K562 (cell line): ENCODE results near the gene POLR2B.
"Not testable (repeated sequence)": the region's sequence is repeated elsewhere in the genome, so short reads cannot be mapped to it uniquely, and the experiment has no call there.

Experiments
- KDM5B ChIP-seq: fragments of 200-600 bp; sonication (generic); IDR thresholded peaks from 2 replicates; pipeline ENCODE4 v1.6.1; 2012; ENCODE audit warnings: low read depth, mild to moderate bottlenecking, moderate library complexity, low read length, control low read depth, inconsistent platforms; ENCODE audit not compliant: insufficient replicate concordance
- MYC ChIP-seq, 2 experiments: fragments of 250-450 bp in 1 of 2; sonication (Bioruptor Pico) in 1 of 2; IDR thresholded peaks; 2 replicates each; pipeline versions ENCODE4 v1.5.1 to v1.6.1; 2012 to 2021; ENCODE audit warnings: low read depth in 2 of 2, borderline replicate concordance in 1 of 2, improper control_type of control experiment in 1 of 2, low read length in 1 of 2, mild to moderate bottlenecking in 1 of 2, moderate library complexity in 1 of 2
- POLR2AphosphoS5 ChIP-seq: IDR thresholded peaks from 2 replicates; pipeline ENCODE4 v1.6.1; 2011; ENCODE audit warnings: mild to moderate bottlenecking, low read depth, low read length, moderate library complexity; ENCODE audit not compliant: control insufficient read depth, insufficient read depth
- SMAD4 ChIP-seq: fragments of 250-450 bp; sonication (Bioruptor Pico); conservative IDR thresholded peaks from 2 replicates; pipeline ENCODE4 v1.8.0; 2021; ENCODE audit warnings: inconsistent platforms, mild to moderate bottlenecking, moderate library complexity
- TF ChIP-seq, protein P1 (sequence below), 3 experiments: IDR thresholded peaks in 2 of 3; conservative IDR thresholded peaks in 1 of 3; 2 replicates each; pipeline ENCODE4 v1.5.1; 2011 to 2012; ENCODE audit warnings: low read length in 3 of 3, mild to moderate bottlenecking in 3 of 3, control low read depth in 2 of 3, improper control_type of control experiment in 1 of 3, inconsistent platforms in 1 of 3, low read depth in 1 of 3, mixed read lengths in 1 of 3, moderate library complexity in 1 of 3; ENCODE audit not compliant: insufficient read depth in 2 of 3
- TF ChIP-seq, protein P2 (sequence below), 2 experiments: fragments of 450-650 bp; formaldehyde crosslinking in 1 of 2; IDR thresholded peaks; 2 replicates each; pipeline versions ENCODE4 v1.4.0 to v1.6.1; 2014 to 2020; ENCODE audit warnings: mild to moderate bottlenecking in 2 of 2, borderline replicate concordance in 1 of 2, low read depth in 1 of 2

DNA sequence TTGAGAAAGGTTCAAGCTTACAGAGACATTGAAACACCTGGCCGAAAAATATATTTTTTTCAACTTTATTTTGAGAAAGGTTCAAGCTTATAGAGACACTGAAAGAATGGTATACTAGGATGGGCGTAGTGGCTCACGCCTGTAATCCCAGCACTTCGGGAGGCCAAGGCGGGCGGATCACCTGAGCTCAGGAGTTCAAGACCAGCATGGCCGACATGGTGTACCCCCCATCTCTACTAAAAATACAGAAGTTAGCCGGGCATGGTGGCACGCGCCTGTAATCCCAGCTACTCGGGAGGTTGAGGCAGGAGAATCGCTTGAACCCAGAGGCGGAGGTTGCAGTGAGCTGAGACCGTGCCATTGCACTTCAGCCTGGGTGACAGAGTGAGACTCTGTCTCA, 38.9 kb upstream of the POLR2B start:
- TF ChIP-seq MYC (IDR thresholded peaks at IDR 0.05; ENCODE audit: low read depth, low read length); MYC (CRISPR knock-in tag; IDR thresholded peaks at IDR 0.05; ENCODE audit: borderline replicate concordance, low read depth); KDM5B; SMAD4 (CRISPR knock-in tag); POLR2AphosphoS5: not testable (repeated sequence)
- TF ChIP-seq, protein P1, sequence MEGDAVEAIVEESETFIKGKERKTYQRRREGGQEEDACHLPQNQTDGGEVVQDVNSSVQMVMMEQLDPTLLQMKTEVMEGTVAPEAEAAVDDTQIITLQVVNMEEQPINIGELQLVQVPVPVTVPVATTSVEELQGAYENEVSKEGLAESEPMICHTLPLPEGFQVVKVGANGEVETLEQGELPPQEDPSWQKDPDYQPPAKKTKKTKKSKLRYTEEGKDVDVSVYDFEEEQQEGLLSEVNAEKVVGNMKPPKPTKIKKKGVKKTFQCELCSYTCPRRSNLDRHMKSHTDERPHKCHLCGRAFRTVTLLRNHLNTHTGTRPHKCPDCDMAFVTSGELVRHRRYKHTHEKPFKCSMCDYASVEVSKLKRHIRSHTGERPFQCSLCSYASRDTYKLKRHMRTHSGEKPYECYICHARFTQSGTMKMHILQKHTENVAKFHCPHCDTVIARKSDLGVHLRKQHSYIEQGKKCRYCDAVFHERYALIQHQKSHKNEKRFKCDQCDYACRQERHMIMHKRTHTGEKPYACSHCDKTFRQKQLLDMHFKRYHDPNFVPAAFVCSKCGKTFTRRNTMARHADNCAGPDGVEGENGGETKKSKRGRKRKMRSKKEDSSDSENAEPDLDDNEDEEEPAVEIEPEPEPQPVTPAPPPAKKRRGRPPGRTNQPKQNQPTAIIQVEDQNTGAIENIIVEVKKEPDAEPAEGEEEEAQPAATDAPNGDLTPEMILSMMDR (IDR thresholded peaks at IDR 0.05 in 2 of 3, conservative IDR thresholded peaks at IDR 0.05 in 1 of 3; ENCODE audit: insufficient read depth in 2 of 3, low read depth in 1 of 3, low read length in 3 of 3), result not testable (repeated sequence)
- TF ChIP-seq, protein P2, sequence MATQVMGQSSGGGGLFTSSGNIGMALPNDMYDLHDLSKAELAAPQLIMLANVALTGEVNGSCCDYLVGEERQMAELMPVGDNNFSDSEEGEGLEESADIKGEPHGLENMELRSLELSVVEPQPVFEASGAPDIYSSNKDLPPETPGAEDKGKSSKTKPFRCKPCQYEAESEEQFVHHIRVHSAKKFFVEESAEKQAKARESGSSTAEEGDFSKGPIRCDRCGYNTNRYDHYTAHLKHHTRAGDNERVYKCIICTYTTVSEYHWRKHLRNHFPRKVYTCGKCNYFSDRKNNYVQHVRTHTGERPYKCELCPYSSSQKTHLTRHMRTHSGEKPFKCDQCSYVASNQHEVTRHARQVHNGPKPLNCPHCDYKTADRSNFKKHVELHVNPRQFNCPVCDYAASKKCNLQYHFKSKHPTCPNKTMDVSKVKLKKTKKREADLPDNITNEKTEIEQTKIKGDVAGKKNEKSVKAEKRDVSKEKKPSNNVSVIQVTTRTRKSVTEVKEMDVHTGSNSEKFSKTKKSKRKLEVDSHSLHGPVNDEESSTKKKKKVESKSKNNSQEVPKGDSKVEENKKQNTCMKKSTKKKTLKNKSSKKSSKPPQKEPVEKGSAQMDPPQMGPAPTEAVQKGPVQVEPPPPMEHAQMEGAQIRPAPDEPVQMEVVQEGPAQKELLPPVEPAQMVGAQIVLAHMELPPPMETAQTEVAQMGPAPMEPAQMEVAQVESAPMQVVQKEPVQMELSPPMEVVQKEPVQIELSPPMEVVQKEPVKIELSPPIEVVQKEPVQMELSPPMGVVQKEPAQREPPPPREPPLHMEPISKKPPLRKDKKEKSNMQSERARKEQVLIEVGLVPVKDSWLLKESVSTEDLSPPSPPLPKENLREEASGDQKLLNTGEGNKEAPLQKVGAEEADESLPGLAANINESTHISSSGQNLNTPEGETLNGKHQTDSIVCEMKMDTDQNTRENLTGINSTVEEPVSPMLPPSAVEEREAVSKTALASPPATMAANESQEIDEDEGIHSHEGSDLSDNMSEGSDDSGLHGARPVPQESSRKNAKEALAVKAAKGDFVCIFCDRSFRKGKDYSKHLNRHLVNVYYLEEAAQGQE (IDR thresholded peaks at IDR 0.05; ENCODE audit: borderline replicate concordance), result not testable (repeated sequence)
- TF ChIP-seq, protein P2 (CRISPR knock-in tag; IDR thresholded peaks at IDR 0.05; ENCODE audit: low read depth), result not testable (repeated sequence)
